ENCODE results near the gene TIMM13.

The TIMM13 gene

GRCh38 chr19:2454962-2455850, 27.8 kb upstream of the TIMM13 start:
- no peak for DNase-seq (ENCODE audit: low read depth)

GRCh38 chr19:2454199-2454961, 27.0 kb upstream of the TIMM13 start:
- no peak for DNase-seq (ENCODE audit: low read depth)

- no peak for DNase-seq (ENCODE audit: low read depth)
Observed at GRCh38 chr19:2453431-2454025, 26.1 kb upstream of the TIMM13 start.

GRCh38 chr19:2451741-2452140, 24.4 kb upstream of the TIMM13 start:
- no peak for DNase-seq (ENCODE audit: low read depth)

- DNase-seq (ENCODE audit: low read depth), result no peak
Observed at GRCh38 chr19:2451138-2451537, 23.8 kb upstream of the TIMM13 start.

GRCh38 chr19:2449019-2449418, 21.6 kb upstream of the TIMM13 start:
- DNase-seq (ENCODE audit: low read depth), result no peak

- DNase-seq (ENCODE audit: low read depth), result no peak
Observed at GRCh38 chr19:2446381-2446780, 19.0 kb upstream of the TIMM13 start.

- no peak for DNase-seq (ENCODE audit: low read depth)
Observed at GRCh38 chr19:2444251-2445002, 17.0 kb upstream of the TIMM13 start.

- DNase-seq (ENCODE audit: low read depth), result no peak
Observed at GRCh38 chr19:2443785-2444182, 16.4 kb upstream of the TIMM13 start.

GRCh38 chr19:2443116-2443784, 15.9 kb upstream of the TIMM13 start:
- no peak for DNase-seq (ENCODE audit: low read depth)

- no peak for DNase-seq (ENCODE audit: low read depth)
Observed at GRCh38 chr19:2441096-2441752, 13.8 kb upstream of the TIMM13 start.

GRCh38 chr19:2440515-2440914, 13.1 kb upstream of the TIMM13 start:
- no peak for DNase-seq (ENCODE audit: low read depth)

GRCh38 chr19:2438178-2438577, 10.8 kb upstream of the TIMM13 start:
- DNase-seq (ENCODE audit: low read depth), result no peak

- no peak for DNase-seq (ENCODE audit: low read depth)
Observed at GRCh38 chr19:2436926-2437325, 9.5 kb upstream of the TIMM13 start.

- DNase-seq (ENCODE audit: low read depth), result no peak
Observed at GRCh38 chr19:2436384-2436783, 9.0 kb upstream of the TIMM13 start.

- DNase-seq (ENCODE audit: low read depth), result no peak
Observed at GRCh38 chr19:2434721-2435265, 7.4 kb upstream of the TIMM13 start.

GRCh38 chr19:2434267-2434666, 6.9 kb upstream of the TIMM13 start:
- DNase-seq (ENCODE audit: low read depth), result no peak

- no peak for DNase-seq (ENCODE audit: low read depth)
Observed at GRCh38 chr19:2433854-2434253, 6.5 kb upstream of the TIMM13 start.

GRCh38 chr19:2432131-2432848, 4.9 kb upstream of the TIMM13 start:
- no peak for DNase-seq (ENCODE audit: low read depth)

All from GM04503 (cell line).